Testis (tissue), 2 donors: ENCODE results near the gene SRPX2.

ENCODE experiments used
- POLR2A ChIP-seq: fragments of 450-650 bp; IDR thresholded peaks from one replicate; pipeline ENCODE4 v1.6.1; 2017; ENCODE audit warnings: antibody characterized with exemption, mild to moderate bottlenecking, moderate library complexity
- TF ChIP-seq, protein P1 (sequence below), 3 experiments: fragments of 450-650 bp in 2 of 3; fragments of 200-600 bp in 1 of 3; sonication (generic) in 1 of 3; IDR thresholded peaks; one replicate each; pipeline ENCODE4 v1.5.1; 2016 to 2019; ENCODE audit warnings: antibody characterized with exemption in 3 of 3, mild to moderate bottlenecking in 2 of 3, moderate library complexity in 1 of 3

DNA sequence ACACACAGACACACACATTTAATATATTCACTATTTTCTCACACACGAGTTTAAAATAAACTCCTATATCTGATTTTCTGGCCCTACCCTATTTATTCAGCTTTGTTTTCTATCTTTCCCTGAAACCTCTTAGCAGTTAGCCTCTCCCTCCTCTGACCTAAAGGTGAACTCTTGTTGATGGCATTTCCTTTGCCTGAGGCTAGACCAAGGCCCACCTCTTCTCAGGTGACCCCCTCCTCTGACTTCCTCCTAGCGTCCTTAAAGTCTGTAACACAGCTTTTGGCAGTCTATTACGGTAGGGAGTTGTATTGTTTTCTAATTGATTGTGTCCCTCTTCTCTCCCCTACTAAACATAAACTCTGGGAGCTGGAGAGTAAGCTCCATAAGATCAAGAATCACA lies 1.7 kb upstream of the SRPX2 start:
- TF ChIP-seq, protein P1, sequence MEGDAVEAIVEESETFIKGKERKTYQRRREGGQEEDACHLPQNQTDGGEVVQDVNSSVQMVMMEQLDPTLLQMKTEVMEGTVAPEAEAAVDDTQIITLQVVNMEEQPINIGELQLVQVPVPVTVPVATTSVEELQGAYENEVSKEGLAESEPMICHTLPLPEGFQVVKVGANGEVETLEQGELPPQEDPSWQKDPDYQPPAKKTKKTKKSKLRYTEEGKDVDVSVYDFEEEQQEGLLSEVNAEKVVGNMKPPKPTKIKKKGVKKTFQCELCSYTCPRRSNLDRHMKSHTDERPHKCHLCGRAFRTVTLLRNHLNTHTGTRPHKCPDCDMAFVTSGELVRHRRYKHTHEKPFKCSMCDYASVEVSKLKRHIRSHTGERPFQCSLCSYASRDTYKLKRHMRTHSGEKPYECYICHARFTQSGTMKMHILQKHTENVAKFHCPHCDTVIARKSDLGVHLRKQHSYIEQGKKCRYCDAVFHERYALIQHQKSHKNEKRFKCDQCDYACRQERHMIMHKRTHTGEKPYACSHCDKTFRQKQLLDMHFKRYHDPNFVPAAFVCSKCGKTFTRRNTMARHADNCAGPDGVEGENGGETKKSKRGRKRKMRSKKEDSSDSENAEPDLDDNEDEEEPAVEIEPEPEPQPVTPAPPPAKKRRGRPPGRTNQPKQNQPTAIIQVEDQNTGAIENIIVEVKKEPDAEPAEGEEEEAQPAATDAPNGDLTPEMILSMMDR (IDR thresholded peaks at IDR 0.05) = no peak
- no peak for TF ChIP-seq POLR2A
